GM23338 (cell line): ENCODE measurements around the gene PSD. TPM values are rescaled to one million over a fixed set of nuclear protein-coding genes. Genes with fewer than 3 reads are reported as not detected.

Source experiments
- ATAC-seq: fragments of 200-7000 bp; cut with Tn5 transposase; 3 replicates; pipeline ENCODE4 v1.9.1; 2020
- DNase-seq: peaks from one replicate; pipeline ENCODE4 v3.0.0-alpha.2; 2015; ENCODE audit warnings: low spot score
- H2AFZ ChIP-seq: fragments of 200-600 bp; sonication (generic); 2 replicates; pipeline ENCODE4 v1.8.0; 2016; ENCODE audit warnings: antibody characterized with exemption, mild to moderate bottlenecking, moderate library complexity
- H3F3A ChIP-seq: fragments of 200-600 bp; sonication (generic); replicated peaks from 2 replicates; pipeline ENCODE4 v1.8.0; 2017; ENCODE audit warnings: antibody characterized with exemption, mixed run types, low read depth
- H3K27ac ChIP-seq: fragments of 200-600 bp; sonication (generic); 2 replicates; pipeline ENCODE4 v1.6.1; 2016; ENCODE audit warnings: low read depth
- H3K27me3 ChIP-seq: fragments of 200-600 bp; sonication (generic); 2 replicates; pipeline ENCODE4 v1.8.0; 2016; ENCODE audit warnings: mild to moderate bottlenecking, mixed run types, moderate library complexity; ENCODE audit not compliant: insufficient read depth
- H3K36me3 ChIP-seq: fragments of 200-600 bp; sonication (generic); 2 replicates; pipeline ENCODE4 v1.8.0; 2016; ENCODE audit warnings: mild to moderate bottlenecking; ENCODE audit not compliant: insufficient read depth
- H3K4me1 ChIP-seq: fragments of 200-600 bp; sonication (generic); 2 replicates; pipeline ENCODE4 v1.8.0; 2016; ENCODE audit warnings: mild to moderate bottlenecking, moderate library complexity; ENCODE audit not compliant: insufficient read depth
- H3K4me2 ChIP-seq: fragments of 200-600 bp; sonication (generic); 2 replicates; pipeline ENCODE4 v1.7.1; 2017; ENCODE audit warnings: mixed run types
- H3K4me3 ChIP-seq: fragments of 200-600 bp; sonication (generic); 2 replicates; pipeline ENCODE4 v1.6.1; 2016; ENCODE audit warnings: mixed run types
- H3K79me2 ChIP-seq: fragments of 200-600 bp; sonication (generic); replicated peaks from 2 replicates; pipeline ENCODE4 v1.8.0; 2017; ENCODE audit warnings: mild to moderate bottlenecking; ENCODE audit not compliant: insufficient read depth
- H3K9me2 ChIP-seq: fragments of 200-600 bp; sonication (generic); 2 replicates; pipeline ENCODE4 v1.8.0; 2017; ENCODE audit not compliant: insufficient read depth
- H4K20me1 ChIP-seq: fragments of 200-600 bp; sonication (generic); replicated peaks from 2 replicates; pipeline ENCODE4 v1.8.0; 2017; ENCODE audit warnings: mild to moderate bottlenecking; ENCODE audit not compliant: insufficient read depth
- H3K27ac Mint-ChIP-seq: 2 replicates; pipeline ENCODE4 v1.8.0; 2020; ENCODE audit warnings: inconsistent platforms, mild to moderate bottlenecking, moderate library complexity, mixed read lengths
- H3K27me3 Mint-ChIP-seq: 3 replicates; pipeline ENCODE4 v1.8.0; 2022; ENCODE audit warnings: low read depth, mild to moderate bottlenecking, moderate library complexity, mixed read lengths, inconsistent platforms; ENCODE audit not compliant: insufficient read depth, poor library complexity
- H3K36me3 Mint-ChIP-seq: 3 replicates; pipeline ENCODE4 v1.8.0; 2021; ENCODE audit warnings: low read depth, mild to moderate bottlenecking, inconsistent platforms, moderate library complexity, mixed read lengths
- H3K4me1 Mint-ChIP-seq: 3 replicates; pipeline ENCODE4 v1.8.0; 2020; ENCODE audit warnings: mild to moderate bottlenecking, inconsistent platforms, mixed read lengths
- H3K4me3 Mint-ChIP-seq: 3 replicates; pipeline ENCODE4 v1.8.0; 2021; ENCODE audit warnings: moderate library complexity, mild to moderate bottlenecking, inconsistent platforms, mixed read lengths
- H3K9me3 Mint-ChIP-seq: 3 replicates; pipeline ENCODE4 v1.8.0; 2020; ENCODE audit warnings: moderate library complexity, mild to moderate bottlenecking, inconsistent platforms, mixed read lengths
- EZH2 ChIP-seq: fragments of 200-600 bp; sonication (generic); IDR thresholded peaks from one replicate; pipeline ENCODE4 v1.8.0; 2017; ENCODE audit warnings: antibody characterized with exemption, mild to moderate bottlenecking, low read depth; ENCODE audit not compliant: unreplicated experiment
- NANOG ChIP-seq: IDR thresholded peaks from 2 replicates; pipeline ENCODE4 v1.6.1; 2016; ENCODE audit warnings: antibody characterized with exemption, borderline replicate concordance
- ZNF331 ChIP-seq: fragments of 250-450 bp; sonication (Bioruptor Pico); IDR thresholded peaks from 2 replicates; pipeline ENCODE4 v1.5.0; 2020; ENCODE audit warnings: low read depth, mild to moderate bottlenecking, moderate library complexity
- polyA plus RNA-seq: library from polyadenylated mRNA; unstranded; fragments of >200 nt; fragmentation: Nextera tagmentation; extraction: Ambion mirVana; gene quantifications from 2 replicates; pipeline ENCODE4 v1.2.1, GENCODE V29; 2016
- total RNA-seq: library from RNA; depleted of rRNA; stranded (reverse); fragments of >200 nt; shearing (Covaris generic); gene quantifications from 2 replicates; pipeline ENCODE4 v1.2.3, GENCODE V29; 2014
- TF ChIP-seq, protein P1 (sequence below), 2 experiments: fragments of 200-600 bp in 1 of 2; sonication (generic) in 1 of 2; conservative IDR thresholded peaks; 2 replicates each; pipeline versions ENCODE4 v1.5.1 to v1.6.1; 2016 to 2017; ENCODE audit warnings: antibody characterized with exemption in 2 of 2, low read depth in 2 of 2, mild to moderate bottlenecking in 2 of 2, moderate library complexity in 1 of 2
- TF ChIP-seq, protein P2 (sequence below): IDR thresholded peaks from one replicate; pipeline ENCODE4 v1.6.1; 2018; ENCODE audit warnings: antibody characterized with exemption; ENCODE audit not compliant: unreplicated experiment
- TF ChIP-seq, protein P3 (sequence below): fragments of 250-450 bp; sonication (Bioruptor Pico); IDR thresholded peaks from 2 replicates; pipeline ENCODE4 v1.5.0; 2020; ENCODE audit warnings: mild to moderate bottlenecking, moderate library complexity
- TF ChIP-seq, protein P4 (sequence below): IDR thresholded peaks from 2 replicates; pipeline ENCODE4 v1.6.1; 2016; ENCODE audit warnings: antibody characterized with exemption

Gene PSD
- total and polyA plus RNA-seq, 2 experiments from 2014 or later, result 1.9 to 6.8 TPM

DNA sequence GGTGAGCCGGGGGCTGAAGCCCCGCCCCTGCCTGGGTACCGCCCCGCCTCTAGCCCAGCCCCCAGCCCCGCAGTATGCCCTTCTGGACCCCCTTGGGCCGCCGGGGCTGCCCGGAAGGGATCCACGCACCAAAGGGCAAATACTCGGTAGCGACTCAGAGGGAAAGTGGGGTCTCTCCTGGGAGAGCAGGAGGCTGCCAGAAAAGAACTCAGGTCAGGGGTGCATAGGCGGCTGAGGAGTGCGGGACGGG lies 2.8 kb upstream of the PSD start:
- H2AFZ ChIP-seq, result peak overlapping the region; percentile 95
- TF ChIP-seq EZH2 (no peak), ZNF331 (CRISPR knock-in tag) (no peak), NANOG (no peak)
- TF ChIP-seq, protein P1, sequence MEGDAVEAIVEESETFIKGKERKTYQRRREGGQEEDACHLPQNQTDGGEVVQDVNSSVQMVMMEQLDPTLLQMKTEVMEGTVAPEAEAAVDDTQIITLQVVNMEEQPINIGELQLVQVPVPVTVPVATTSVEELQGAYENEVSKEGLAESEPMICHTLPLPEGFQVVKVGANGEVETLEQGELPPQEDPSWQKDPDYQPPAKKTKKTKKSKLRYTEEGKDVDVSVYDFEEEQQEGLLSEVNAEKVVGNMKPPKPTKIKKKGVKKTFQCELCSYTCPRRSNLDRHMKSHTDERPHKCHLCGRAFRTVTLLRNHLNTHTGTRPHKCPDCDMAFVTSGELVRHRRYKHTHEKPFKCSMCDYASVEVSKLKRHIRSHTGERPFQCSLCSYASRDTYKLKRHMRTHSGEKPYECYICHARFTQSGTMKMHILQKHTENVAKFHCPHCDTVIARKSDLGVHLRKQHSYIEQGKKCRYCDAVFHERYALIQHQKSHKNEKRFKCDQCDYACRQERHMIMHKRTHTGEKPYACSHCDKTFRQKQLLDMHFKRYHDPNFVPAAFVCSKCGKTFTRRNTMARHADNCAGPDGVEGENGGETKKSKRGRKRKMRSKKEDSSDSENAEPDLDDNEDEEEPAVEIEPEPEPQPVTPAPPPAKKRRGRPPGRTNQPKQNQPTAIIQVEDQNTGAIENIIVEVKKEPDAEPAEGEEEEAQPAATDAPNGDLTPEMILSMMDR (conservative IDR thresholded peaks at IDR 0.05; ENCODE audit: low read depth in 2 of 2), result no peak
- TF ChIP-seq, protein P2, sequence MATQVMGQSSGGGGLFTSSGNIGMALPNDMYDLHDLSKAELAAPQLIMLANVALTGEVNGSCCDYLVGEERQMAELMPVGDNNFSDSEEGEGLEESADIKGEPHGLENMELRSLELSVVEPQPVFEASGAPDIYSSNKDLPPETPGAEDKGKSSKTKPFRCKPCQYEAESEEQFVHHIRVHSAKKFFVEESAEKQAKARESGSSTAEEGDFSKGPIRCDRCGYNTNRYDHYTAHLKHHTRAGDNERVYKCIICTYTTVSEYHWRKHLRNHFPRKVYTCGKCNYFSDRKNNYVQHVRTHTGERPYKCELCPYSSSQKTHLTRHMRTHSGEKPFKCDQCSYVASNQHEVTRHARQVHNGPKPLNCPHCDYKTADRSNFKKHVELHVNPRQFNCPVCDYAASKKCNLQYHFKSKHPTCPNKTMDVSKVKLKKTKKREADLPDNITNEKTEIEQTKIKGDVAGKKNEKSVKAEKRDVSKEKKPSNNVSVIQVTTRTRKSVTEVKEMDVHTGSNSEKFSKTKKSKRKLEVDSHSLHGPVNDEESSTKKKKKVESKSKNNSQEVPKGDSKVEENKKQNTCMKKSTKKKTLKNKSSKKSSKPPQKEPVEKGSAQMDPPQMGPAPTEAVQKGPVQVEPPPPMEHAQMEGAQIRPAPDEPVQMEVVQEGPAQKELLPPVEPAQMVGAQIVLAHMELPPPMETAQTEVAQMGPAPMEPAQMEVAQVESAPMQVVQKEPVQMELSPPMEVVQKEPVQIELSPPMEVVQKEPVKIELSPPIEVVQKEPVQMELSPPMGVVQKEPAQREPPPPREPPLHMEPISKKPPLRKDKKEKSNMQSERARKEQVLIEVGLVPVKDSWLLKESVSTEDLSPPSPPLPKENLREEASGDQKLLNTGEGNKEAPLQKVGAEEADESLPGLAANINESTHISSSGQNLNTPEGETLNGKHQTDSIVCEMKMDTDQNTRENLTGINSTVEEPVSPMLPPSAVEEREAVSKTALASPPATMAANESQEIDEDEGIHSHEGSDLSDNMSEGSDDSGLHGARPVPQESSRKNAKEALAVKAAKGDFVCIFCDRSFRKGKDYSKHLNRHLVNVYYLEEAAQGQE, result no peak
- TF ChIP-seq, protein P3, sequence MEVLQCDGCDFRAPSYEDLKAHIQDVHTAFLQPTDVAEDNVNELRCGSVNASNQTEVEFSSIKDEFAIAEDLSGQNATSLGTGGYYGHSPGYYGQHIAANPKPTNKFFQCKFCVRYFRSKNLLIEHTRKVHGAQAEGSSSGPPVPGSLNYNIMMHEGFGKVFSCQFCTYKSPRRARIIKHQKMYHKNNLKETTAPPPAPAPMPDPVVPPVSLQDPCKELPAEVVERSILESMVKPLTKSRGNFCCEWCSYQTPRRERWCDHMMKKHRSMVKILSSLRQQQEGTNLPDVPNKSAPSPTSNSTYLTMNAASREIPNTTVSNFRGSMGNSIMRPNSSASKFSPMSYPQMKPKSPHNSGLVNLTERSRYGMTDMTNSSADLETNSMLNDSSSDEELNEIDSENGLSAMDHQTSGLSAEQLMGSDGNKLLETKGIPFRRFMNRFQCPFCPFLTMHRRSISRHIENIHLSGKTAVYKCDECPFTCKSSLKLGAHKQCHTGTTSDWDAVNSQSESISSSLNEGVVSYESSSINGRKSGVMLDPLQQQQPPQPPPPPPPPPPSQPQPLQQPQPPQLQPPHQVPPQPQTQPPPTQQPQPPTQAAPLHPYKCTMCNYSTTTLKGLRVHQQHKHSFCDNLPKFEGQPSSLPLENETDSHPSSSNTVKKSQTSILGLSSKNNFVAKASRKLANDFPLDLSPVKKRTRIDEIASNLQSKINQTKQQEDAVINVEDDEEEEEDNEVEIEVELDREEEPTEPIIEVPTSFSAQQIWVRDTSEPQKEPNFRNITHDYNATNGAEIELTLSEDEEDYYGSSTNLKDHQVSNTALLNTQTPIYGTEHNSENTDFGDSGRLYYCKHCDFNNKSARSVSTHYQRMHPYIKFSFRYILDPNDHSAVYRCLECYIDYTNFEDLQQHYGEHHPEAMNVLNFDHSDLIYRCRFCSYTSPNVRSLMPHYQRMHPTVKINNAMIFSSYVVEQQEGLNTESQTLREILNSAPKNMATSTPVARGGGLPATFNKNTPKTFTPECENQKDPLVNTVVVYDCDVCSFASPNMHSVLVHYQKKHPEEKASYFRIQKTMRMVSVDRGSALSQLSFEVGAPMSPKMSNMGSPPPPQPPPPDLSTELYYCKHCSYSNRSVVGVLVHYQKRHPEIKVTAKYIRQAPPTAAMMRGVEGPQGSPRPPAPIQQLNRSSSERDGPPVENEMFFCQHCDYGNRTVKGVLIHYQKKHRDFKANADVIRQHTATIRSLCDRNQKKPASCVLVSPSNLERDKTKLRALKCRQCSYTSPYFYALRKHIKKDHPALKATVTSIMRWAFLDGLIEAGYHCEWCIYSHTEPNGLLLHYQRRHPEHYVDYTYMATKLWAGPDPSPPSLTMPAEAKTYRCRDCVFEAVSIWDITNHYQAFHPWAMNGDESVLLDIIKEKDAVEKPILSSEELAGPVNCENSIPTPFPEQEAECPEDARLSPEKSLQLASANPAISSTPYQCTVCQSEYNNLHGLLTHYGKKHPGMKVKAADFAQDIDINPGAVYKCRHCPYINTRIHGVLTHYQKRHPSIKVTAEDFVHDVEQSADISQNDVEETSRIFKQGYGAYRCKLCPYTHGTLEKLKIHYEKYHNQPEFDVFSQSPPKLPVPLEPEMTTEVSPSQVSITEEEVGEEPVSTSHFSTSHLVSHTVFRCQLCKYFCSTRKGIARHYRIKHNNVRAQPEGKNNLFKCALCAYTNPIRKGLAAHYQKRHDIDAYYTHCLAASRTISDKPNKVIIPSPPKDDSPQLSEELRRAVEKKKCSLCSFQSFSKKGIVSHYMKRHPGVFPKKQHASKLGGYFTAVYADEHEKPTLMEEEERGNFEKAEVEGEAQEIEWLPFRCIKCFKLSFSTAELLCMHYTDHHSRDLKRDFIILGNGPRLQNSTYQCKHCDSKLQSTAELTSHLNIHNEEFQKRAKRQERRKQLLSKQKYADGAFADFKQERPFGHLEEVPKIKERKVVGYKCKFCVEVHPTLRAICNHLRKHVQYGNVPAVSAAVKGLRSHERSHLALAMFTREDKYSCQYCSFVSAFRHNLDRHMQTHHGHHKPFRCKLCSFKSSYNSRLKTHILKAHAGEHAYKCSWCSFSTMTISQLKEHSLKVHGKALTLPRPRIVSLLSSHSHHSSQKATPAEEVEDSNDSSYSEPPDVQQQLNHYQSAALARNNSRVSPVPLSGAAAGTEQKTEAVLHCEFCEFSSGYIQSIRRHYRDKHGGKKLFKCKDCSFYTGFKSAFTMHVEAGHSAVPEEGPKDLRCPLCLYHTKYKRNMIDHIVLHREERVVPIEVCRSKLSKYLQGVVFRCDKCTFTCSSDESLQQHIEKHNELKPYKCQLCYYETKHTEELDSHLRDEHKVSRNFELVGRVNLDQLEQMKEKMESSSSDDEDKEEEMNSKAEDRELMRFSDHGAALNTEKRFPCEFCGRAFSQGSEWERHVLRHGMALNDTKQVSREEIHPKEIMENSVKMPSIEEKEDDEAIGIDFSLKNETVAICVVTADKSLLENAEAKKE (CRISPR knock-in tag), result no peak
- TF ChIP-seq, protein P4, sequence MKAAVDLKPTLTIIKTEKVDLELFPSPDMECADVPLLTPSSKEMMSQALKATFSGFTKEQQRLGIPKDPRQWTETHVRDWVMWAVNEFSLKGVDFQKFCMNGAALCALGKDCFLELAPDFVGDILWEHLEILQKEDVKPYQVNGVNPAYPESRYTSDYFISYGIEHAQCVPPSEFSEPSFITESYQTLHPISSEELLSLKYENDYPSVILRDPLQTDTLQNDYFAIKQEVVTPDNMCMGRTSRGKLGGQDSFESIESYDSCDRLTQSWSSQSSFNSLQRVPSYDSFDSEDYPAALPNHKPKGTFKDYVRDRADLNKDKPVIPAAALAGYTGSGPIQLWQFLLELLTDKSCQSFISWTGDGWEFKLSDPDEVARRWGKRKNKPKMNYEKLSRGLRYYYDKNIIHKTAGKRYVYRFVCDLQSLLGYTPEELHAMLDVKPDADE, result no peak
- Mint-ChIP-seq H3K36me3 (peaks cover 16% of the 10 kb centered on the region), H3K4me1 (peaks cover 16% of the 10 kb centered on the region), H3K27ac (no peak overlapping the region), H3K27me3 (peaks cover 40% of the 10 kb centered on the region), H3K9me3 (no peaks in the 10 kb centered on the region; the same call in 2 of the 3 replicates), H3K4me3 (peak overlapping the region; percentile 97)
- DNase-seq (no peak), ATAC-seq (peak; percentile 60)
- peak overlapping the region; percentile 82 for H3K4me3 ChIP-seq
- no peak overlapping the region; the same call in 1 of the 2 replicates for H3K27ac ChIP-seq
- 0 out of 2 replicates have a peak, but pooled peaks cover 6% of the 10 kb centered on the region for H3K27me3 ChIP-seq
- H3K9me2 ChIP-seq, result no peaks in the 10 kb centered on the region
- peak overlapping the region; percentile 100 for H3K4me2 ChIP-seq
- no peaks in the 10 kb centered on the region for H3K79me2 ChIP-seq
- no peaks in the 10 kb centered on the region; the same call in 1 of the 2 replicates for H3K36me3 ChIP-seq
- peaks cover 15% of the 10 kb centered on the region for H3K4me1 ChIP-seq
- no peaks in the 10 kb centered on the region; the same call in none of the 2 replicates for H4K20me1 ChIP-seq
- peaks cover 27% of the 10 kb centered on the region for H3F3A ChIP-seq
